HepG2 (cell line): ENCODE results near the gene AFF2.

Experiments
- ARNTL ChIP-seq: sonication (generic); formaldehyde crosslinking; IDR thresholded peaks from 2 replicates; pipeline ENCODE4 v1.4.0; 2020; ENCODE audit warnings: mild to moderate bottlenecking, missing genetic modification reagents
- JUN ChIP-seq: sonication (generic); formaldehyde crosslinking; IDR thresholded peaks from 2 replicates; pipeline ENCODE4 v1.4.0; 2020; ENCODE audit warnings: mild to moderate bottlenecking, missing genetic modification reagents
- KDM2A ChIP-seq: sonication (generic); formaldehyde crosslinking; IDR thresholded peaks from 2 replicates; pipeline ENCODE4 v1.4.0; 2020; ENCODE audit warnings: low read depth, missing genetic modification reagents, borderline replicate concordance
- MAFK ChIP-seq, 2 experiments: IDR thresholded peaks in 1 of 2; conservative IDR thresholded peaks in 1 of 2; 2 replicates each; pipeline ENCODE4 v1.6.1; 2011; ENCODE audit warnings: improper control_type of control experiment in 2 of 2, low read length in 2 of 2
- MTERF4 ChIP-seq: sonication (generic); formaldehyde crosslinking; IDR thresholded peaks from 2 replicates; pipeline ENCODE4 v1.8.0; 2023; ENCODE audit warnings: mild to moderate bottlenecking, missing genetic modification reagents
- POLR2A ChIP-seq, 2 experiments: IDR thresholded peaks; 2 replicates each; pipeline ENCODE4 v1.6.1; 2011; ENCODE audit warnings: low read depth in 2 of 2, low read length in 2 of 2, mild to moderate bottlenecking in 1 of 2, moderate library complexity in 1 of 2; ENCODE audit not compliant: insufficient read depth in 1 of 2
- POLR2AphosphoS2 ChIP-seq: IDR thresholded peaks from 2 replicates; pipeline ENCODE4 v1.6.1; 2011; ENCODE audit warnings: low read depth, low read length, improper control_type of control experiment
- RELA ChIP-seq: sonication (generic); formaldehyde crosslinking; IDR thresholded peaks from 2 replicates; pipeline ENCODE4 v1.4.0; 2020; ENCODE audit warnings: missing genetic modification reagents
- SOX6 ChIP-seq, 2 experiments: fragments of 450-650 bp in 1 of 2; sonication (generic) in 1 of 2; formaldehyde crosslinking in 1 of 2; IDR thresholded peaks; 2 replicates each; pipeline versions ENCODE4 v1.4.0 to v1.6.1; 2017 to 2020; ENCODE audit warnings: antibody characterized with exemption in 1 of 2, mild to moderate bottlenecking in 1 of 2, missing genetic modification reagents in 1 of 2
- SUZ12 ChIP-seq: fragments of 150-350 bp; IDR thresholded peaks from 2 replicates; pipeline ENCODE4 v1.6.1; 2014; ENCODE audit warnings: low read depth, low read length
- TCF7L2 ChIP-seq: IDR thresholded peaks from 2 replicates; pipeline ENCODE4 v1.6.1; 2011; ENCODE audit warnings: mild to moderate bottlenecking, low read depth, low read length, moderate library complexity
- ZNF567 ChIP-seq: sonication (generic); formaldehyde crosslinking; IDR thresholded peaks from 2 replicates; pipeline ENCODE4 v1.8.1; 2023; ENCODE audit warnings: mild to moderate bottlenecking, missing genetic modification reagents, borderline replicate concordance
- ZNF674 ChIP-seq: sonication (generic); formaldehyde crosslinking; IDR thresholded peaks from 2 replicates; pipeline ENCODE4 v1.5.0; 2020; ENCODE audit warnings: low read depth, mild to moderate bottlenecking, missing genetic modification reagents
- TF ChIP-seq, protein P1 (sequence below): sonication (generic); formaldehyde crosslinking; IDR thresholded peaks from 2 replicates; pipeline ENCODE4 v1.5.0; 2020; ENCODE audit warnings: mild to moderate bottlenecking, missing genetic modification reagents, moderate library complexity

- TF ChIP-seq MTERF4 (CRISPR knock-in tag) (no peak), TCF7L2 (no peak), SOX6 (IDR thresholded peaks at IDR 0.05) (no peak), SOX6 (CRISPR knock-in tag; IDR thresholded peaks at IDR 0.05) (no peak), ARNTL (CRISPR knock-in tag) (no peak), MAFK (conservative IDR thresholded peaks at IDR 0.05 in 1 of 2, IDR thresholded peaks at IDR 0.05 in 1 of 2; ENCODE audit: low read length in 2 of 2) (no peak), POLR2A (IDR thresholded peaks at IDR 0.05; ENCODE audit: insufficient read depth in 1 of 2, low read depth in 2 of 2, low read length in 2 of 2) (no peak), JUN (CRISPR knock-in tag) (no peak), SUZ12 (no peak), POLR2AphosphoS2 (no peak), ZNF674 (CRISPR knock-in tag) (no peak), KDM2A (no peak), RELA (CRISPR knock-in tag) (no peak), ZNF567 (CRISPR knock-in tag) (no peak)
- TF ChIP-seq, protein P1, sequence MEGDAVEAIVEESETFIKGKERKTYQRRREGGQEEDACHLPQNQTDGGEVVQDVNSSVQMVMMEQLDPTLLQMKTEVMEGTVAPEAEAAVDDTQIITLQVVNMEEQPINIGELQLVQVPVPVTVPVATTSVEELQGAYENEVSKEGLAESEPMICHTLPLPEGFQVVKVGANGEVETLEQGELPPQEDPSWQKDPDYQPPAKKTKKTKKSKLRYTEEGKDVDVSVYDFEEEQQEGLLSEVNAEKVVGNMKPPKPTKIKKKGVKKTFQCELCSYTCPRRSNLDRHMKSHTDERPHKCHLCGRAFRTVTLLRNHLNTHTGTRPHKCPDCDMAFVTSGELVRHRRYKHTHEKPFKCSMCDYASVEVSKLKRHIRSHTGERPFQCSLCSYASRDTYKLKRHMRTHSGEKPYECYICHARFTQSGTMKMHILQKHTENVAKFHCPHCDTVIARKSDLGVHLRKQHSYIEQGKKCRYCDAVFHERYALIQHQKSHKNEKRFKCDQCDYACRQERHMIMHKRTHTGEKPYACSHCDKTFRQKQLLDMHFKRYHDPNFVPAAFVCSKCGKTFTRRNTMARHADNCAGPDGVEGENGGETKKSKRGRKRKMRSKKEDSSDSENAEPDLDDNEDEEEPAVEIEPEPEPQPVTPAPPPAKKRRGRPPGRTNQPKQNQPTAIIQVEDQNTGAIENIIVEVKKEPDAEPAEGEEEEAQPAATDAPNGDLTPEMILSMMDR, result no peak
Observed at GRCh38 chrX:149021159-149021558, 520.7 kb downstream of the AFF2 start.
